GM18526 (cell line): Measurements from ENCODE around the gene DALRD3.
A peak's percentile ranks its signal among the peaks of the same experiment; 100 is the strongest.

Experiments used
- POLR2A ChIP-seq: IDR thresholded peaks from 3 replicates; pipeline ENCODE4 v1.6.1; 2011; ENCODE audit not compliant: insufficient read length; ENCODE audit errors: extremely low read depth

Gene DALRD3

DNA sequence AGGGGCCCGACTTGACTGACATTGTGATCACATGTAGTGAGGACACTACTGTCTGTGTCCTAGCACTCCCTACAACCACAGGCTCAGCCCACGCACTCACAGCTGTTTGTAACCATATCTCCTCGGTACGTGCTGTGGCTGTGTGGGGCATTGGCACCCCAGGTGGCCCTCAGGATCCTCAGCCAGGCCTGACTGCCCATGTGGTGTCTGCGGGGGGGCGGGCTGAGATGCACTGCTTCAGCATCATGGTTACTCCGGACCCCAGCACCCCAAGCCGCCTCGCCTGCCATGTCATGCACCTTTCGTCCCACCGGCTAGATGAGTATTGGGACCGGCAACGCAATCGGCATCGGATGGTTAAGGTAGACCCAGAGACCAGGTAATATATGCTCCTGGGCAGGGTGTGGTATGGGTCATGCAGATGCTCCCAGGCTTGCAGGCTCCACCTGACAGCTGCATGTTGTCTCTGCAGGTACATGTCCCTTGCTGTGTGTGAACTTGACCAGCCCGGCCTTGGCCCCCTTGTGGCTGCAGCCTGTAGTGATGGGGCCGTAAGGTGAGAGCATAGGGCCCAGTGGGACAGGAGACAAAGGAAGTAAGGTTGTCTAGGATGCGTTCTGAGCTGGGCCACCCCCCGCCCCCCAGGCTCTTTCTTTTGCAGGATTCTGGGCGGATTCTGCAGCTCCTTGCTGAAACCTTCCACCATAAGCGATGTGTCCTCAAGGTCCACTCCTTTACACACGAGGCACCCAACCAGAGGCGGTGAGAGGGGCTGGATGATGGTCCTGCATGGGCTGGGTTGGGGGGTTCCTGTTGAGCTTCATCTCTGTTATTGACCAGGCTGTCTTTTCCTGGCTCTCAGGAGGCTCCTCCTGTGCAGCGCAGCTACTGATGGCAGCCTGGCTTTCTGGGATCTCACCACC is 4.4 kb downstream of the DALRD3 start:
- no peak for TF ChIP-seq POLR2A

DNA sequence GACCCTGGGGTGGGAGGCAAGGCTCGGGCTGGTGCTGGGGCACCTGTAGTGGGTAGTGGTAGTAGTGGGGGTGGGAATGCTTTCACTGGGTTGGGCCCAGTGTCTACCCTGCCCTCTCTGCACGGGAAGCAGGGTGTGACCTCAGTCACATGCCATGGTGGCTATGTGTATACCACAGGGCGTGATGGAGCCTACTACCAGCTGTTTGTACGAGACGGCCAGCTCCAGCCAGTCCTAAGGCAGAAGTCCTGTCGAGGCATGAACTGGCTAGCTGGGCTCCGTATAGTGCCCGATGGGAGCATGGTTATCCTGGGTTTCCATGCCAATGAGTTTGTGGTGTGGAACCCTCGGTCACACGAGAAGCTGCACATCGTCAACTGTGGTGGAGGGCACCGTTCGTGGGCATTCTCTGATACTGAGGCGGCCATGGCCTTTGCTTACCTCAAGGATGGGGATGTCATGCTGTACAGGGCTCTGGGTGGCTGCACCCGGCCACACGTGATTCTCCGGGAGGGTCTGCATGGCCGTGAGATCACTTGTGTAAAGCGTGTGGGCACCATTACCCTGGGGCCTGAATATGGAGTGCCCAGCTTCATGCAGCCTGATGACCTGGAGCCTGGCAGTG is 5.2 kb downstream of the DALRD3 start:
- no peak for TF ChIP-seq POLR2A

- TF ChIP-seq POLR2A, result no peak
Observed at GRCh38 chr3:49012441-49013017, 5.9 kb downstream of the DALRD3 start.

- no peak for TF ChIP-seq POLR2A
Observed at GRCh38 chr3:49009396-49009795, 9.0 kb downstream of the DALRD3 start.

- TF ChIP-seq POLR2A, result no peak
Observed at GRCh38 chr3:49007771-49008528, 10.4 kb downstream of the DALRD3 start.

DNA sequence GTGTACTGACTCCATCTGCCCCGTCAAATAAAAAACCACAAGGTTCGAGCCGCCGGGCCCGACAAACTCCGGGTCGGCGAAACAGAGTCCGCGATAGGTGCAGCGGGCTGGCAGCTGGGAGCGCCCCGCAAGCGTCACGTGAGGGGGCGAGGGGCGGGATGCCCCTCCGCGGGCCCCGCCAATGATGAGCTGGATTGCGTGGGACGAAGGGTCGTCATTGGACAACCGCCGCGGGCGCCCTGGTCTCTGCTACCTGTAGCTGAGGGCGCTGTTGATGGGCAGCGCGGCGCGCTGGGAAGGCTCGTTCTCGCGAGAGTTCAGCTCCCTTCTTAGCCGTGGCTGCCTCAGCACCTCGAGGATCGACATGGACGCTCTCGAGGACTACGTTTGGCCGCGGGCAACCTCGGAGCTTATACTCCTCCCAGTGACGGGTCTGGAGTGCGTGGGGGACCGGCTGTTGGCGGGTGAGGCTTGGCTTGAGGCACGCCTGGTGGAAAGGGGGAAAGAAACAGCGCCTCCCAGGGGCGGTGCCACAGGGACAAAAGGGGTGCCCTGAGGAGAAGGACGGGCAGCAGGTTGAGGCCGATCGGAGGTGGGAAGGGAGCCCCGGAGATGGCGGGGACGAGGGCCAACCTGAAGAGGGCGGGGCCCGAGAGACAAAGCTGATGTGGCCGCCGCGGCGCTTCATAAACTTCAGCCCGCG is 11.2 kb downstream of the DALRD3 start, which contains the start of gene WDR6:
TSS of gene WDR6 (plus strand) at position 324 of the 703 bp plus-strand sequence. CDS start at position 365, 41 bp downstream.
- peak; percentile 93 for TF ChIP-seq POLR2A

DNA sequence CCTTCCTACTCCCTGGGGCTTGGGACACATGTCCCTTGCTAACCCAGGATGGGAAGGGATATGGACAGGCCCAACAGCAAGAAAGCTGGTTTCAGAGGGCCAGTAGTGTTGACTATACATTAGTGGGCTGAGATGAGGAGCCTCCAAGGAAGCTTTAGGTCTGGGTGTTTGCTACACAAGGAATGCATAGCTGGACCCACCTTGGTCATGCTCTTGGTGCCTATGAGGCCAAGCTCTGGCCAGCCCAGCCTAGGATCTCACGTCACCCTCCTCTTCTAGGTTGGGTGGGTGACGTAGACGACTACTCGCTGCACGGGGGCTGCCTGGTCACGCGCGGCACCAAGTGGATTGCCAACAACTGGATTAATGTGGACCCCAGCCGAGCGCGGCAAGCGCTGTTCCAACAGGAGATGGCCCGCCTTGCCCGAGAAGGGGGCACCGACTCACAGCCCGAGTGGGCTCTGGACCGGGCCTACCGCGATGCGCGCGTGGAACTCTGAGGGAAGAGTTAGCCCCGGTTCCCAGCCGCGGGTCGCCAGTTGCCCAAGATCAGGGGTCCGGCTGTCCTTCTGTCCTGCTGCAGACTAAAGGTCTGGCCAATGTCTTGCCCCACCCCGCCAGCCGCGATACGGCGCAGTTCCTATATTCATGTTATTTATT is 11.8 kb downstream of the DALRD3 start:
- TF ChIP-seq POLR2A, result no peak

DNA sequence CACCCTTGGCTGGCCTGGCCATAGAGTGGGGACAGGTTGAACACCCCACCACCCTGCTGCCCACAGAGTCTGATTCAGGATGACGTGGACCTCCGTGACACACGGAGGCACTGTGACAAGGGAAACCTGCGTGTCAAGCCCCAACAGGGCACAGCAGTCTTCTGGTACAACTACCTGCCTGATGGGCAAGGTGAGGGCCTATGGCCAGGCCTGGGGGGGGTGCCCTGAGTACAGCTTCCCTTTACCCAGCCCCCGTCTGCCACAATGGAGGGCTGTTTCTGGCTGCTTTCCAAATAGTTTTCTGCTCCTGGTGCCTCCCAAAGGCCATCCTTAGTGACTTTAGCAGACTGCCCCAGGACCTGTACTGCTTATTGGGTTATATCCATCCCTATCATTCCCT is 12.4 kb downstream of the DALRD3 start:
- no peak for TF ChIP-seq POLR2A

GRCh38 chr3:49005303-49005680 is 13.1 kb downstream of the DALRD3 start:
- TF ChIP-seq POLR2A, result no peak

GRCh38 chr3:49004352-49005302 is 13.8 kb downstream of the DALRD3 start:
- TF ChIP-seq POLR2A, result no peak

GRCh38 chr3:49001155-49001554 is 17.2 kb downstream of the DALRD3 start:
- TF ChIP-seq POLR2A, result no peak

GRCh38 chr3:48999085-48999858 is 19.1 kb downstream of the DALRD3 start:
- no peak for TF ChIP-seq POLR2A
